Measurements from ENCODE around the gene TMPRSS9. TPM values are rescaled to one million over a fixed set of nuclear protein-coding genes. Genes with fewer than 3 reads are reported as not detected.

The TMPRSS9 gene
- total RNA-seq, 1 donor from 2014 or later, result not detected

- peaks cover 8% of the 10 kb centered on the region for H3K9me3 Mint-ChIP-seq
- no peak overlapping the region for H3K4me3 Mint-ChIP-seq
- peaks cover 10% of the 10 kb centered on the region for H3K4me1 Mint-ChIP-seq
- ChIA-PET POLR2A (interaction anchor here (0.8 kb wide), 1 partner anchor 213 kb away, joined by 5 read pairs; no protein-coding TSS in a partner anchor), CTCF (no interaction called here)
- no peaks in the 10 kb centered on the region for H3K36me3 Mint-ChIP-seq (ENCODE audit: low read depth)
- no peak for TF ChIP-seq CTCF (IDR thresholded peaks at IDR 0.05)
- H3K27ac Mint-ChIP-seq, result no peak overlapping the region
- ATAC-seq (ENCODE audit: low read depth), result no peak
- no peak for DNase-seq
- intact Hi-C loops (cut with micrococcal nuclease), result no loop called here
- H3K27me3 Mint-ChIP-seq, result no peaks in the 10 kb centered on the region
Observed at GRCh38 chr19:2382530-2383222, 22.6 kb downstream of the TMPRSS9 start.

GRCh38 chr19:2385053-2385721 is 25.1 kb downstream of the TMPRSS9 start:
- intact Hi-C loops (cut with micrococcal nuclease), result no loop called here
- no peak for TF ChIP-seq CTCF (IDR thresholded peaks at IDR 0.05)
- H3K27me3 Mint-ChIP-seq, result no peaks in the 10 kb centered on the region
- peaks cover 5% of the 10 kb centered on the region for H3K9me3 Mint-ChIP-seq
- H3K4me3 Mint-ChIP-seq, result no peak overlapping the region
- POLR2A ChIA-PET, result interaction anchor here (0.7 to 1.2 kb wide), 7 partner anchors 10 to 233 kb away, joined by 3 to 7 read pairs (median 3); partner anchors contain the start of gene LSM7
- H3K4me1 Mint-ChIP-seq, result peaks cover 10% of the 10 kb centered on the region
- CTCF ChIA-PET, result no interaction called here
- no peaks in the 10 kb centered on the region for H3K36me3 Mint-ChIP-seq (ENCODE audit: low read depth)
- no peak overlapping the region for H3K27ac Mint-ChIP-seq
- no peak for DNase-seq
- ATAC-seq (ENCODE audit: low read depth), result no peak

GRCh38 chr19:2387367-2388288 is 27.6 kb downstream of the TMPRSS9 start:
- H3K36me3 Mint-ChIP-seq (ENCODE audit: low read depth), result no peaks in the 10 kb centered on the region
- no peaks in the 10 kb centered on the region for H3K27me3 Mint-ChIP-seq
- no peak overlapping the region for H3K27ac Mint-ChIP-seq
- ChIA-PET CTCF (interaction anchor here (1.2 kb wide), 1 partner anchor 72 kb away, joined by 3 read pairs; no protein-coding TSS in a partner anchor), POLR2A (interaction anchor here (0.6 to 0.8 kb wide), 3 partner anchors 99 to 455 kb away, joined by 3 to 12 read pairs (median 5); no protein-coding TSS in a partner anchor)
- intact Hi-C loops (cut with micrococcal nuclease), result no loop called here
- no peak overlapping the region for H3K4me3 Mint-ChIP-seq
- peaks cover 19% of the 10 kb centered on the region for H3K4me1 Mint-ChIP-seq
- TF ChIP-seq CTCF (IDR thresholded peaks at IDR 0.05), result no peak
- H3K9me3 Mint-ChIP-seq, result no peaks in the 10 kb centered on the region
- ATAC-seq (ENCODE audit: low read depth) (no peak), DNase-seq (no peak)

GRCh38 chr19:2389594-2389993 is 29.5 kb downstream of the TMPRSS9 start:
- ChIA-PET CTCF (interaction anchor here (0.6 to 0.9 kb wide), 2 partner anchors 248 to 488 kb away, joined by 3 to 4 read pairs; no protein-coding TSS in a partner anchor), POLR2A (interaction anchor here (0.6 to 1.4 kb wide), 5 partner anchors 19 to 156 kb away, joined by 3 to 4 read pairs (median 3); no protein-coding TSS in a partner anchor)
- Mint-ChIP-seq H3K9me3 (no peaks in the 10 kb centered on the region), H3K4me1 (peaks cover 28% of the 10 kb centered on the region), H3K27me3 (no peaks in the 10 kb centered on the region), H3K4me3 (no peak overlapping the region), H3K27ac (no peak overlapping the region), H3K36me3 (ENCODE audit: low read depth) (no peaks in the 10 kb centered on the region)
- intact Hi-C loops (cut with micrococcal nuclease), result no loop called here
- DNase-seq (no peak), ATAC-seq (ENCODE audit: low read depth) (no peak)
- TF ChIP-seq CTCF (IDR thresholded peaks at IDR 0.05), result no peak

Measured in activated B cell treated with CpG ODN at 0.5 μM for 24 hours (primary cell).